IMR-90 (cell line): ENCODE measurements around the gene GAREM1.

ENCODE experiments used
- CHD1 ChIP-seq: IDR thresholded peaks from 2 replicates; pipeline ENCODE4 v1.6.1; 2012; ENCODE audit warnings: low read depth, low read length, improper control_type of control experiment
- MAZ ChIP-seq: IDR thresholded peaks from 2 replicates; pipeline ENCODE4 v1.6.1; 2012; ENCODE audit warnings: low read depth, mild to moderate bottlenecking, low read length, improper control_type of control experiment, moderate library complexity, borderline replicate concordance
- MXI1 ChIP-seq: IDR thresholded peaks from 2 replicates; pipeline ENCODE4 v1.6.1; 2012; ENCODE audit warnings: low read depth, mild to moderate bottlenecking, low read length, moderate library complexity, borderline replicate concordance
- POLR2A ChIP-seq: IDR thresholded peaks from 2 replicates; pipeline ENCODE4 v1.6.1; 2012; ENCODE audit warnings: mild to moderate bottlenecking, low read depth, low read length
- RAD21 ChIP-seq: IDR thresholded peaks from 2 replicates; pipeline ENCODE4 v1.6.1; 2012; ENCODE audit warnings: low read length, improper control_type of control experiment
- RCOR1 ChIP-seq: IDR thresholded peaks from 2 replicates; pipeline ENCODE4 v1.6.1; 2012; ENCODE audit warnings: mild to moderate bottlenecking, low read length, improper control_type of control experiment; ENCODE audit not compliant: insufficient replicate concordance
- RFX5 ChIP-seq: IDR thresholded peaks from 2 replicates; pipeline ENCODE4 v1.8.0; 2012; ENCODE audit warnings: low read depth, mild to moderate bottlenecking, low read length, moderate library complexity
- TF ChIP-seq, protein P1 (sequence below): conservative IDR thresholded peaks from 2 replicates; pipeline ENCODE4 v1.5.1; 2012; ENCODE audit warnings: mild to moderate bottlenecking, low read depth, low read length, improper control_type of control experiment
- TF ChIP-seq, protein P2 (sequence below): fragments of 150-350 bp; IDR thresholded peaks from 2 replicates; pipeline ENCODE4 v1.6.1; 2017; ENCODE audit warnings: mild to moderate bottlenecking, antibody characterized with exemption, low read length, low read depth
- TF ChIP-seq, protein P3 (sequence below): fragments of 150-350 bp; IDR thresholded peaks from 2 replicates; pipeline ENCODE4 v1.6.1; 2016; ENCODE audit warnings: low read depth, mild to moderate bottlenecking, low read length, moderate library complexity, borderline replicate concordance

DNA sequence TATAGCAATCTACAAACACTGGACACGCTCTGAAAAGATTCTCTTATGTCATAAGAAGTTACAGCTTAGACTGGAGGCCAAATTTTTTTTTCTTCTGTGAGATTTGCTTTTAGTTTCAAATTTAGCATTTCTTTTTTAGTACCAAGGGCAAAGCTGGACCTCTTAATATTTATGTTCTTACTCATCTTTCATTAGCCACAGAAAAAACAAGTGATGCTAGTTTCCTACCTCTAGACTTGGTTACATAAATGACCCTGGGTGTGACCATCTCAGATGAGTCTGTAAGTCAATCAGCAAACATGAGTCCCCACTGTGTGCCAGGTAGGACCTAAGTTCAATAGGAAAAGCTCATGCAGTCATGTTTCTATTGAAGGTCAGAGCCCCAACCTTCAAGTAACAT lies 186.4 kb downstream of the GAREM1 start:
- TF ChIP-seq, protein P1, sequence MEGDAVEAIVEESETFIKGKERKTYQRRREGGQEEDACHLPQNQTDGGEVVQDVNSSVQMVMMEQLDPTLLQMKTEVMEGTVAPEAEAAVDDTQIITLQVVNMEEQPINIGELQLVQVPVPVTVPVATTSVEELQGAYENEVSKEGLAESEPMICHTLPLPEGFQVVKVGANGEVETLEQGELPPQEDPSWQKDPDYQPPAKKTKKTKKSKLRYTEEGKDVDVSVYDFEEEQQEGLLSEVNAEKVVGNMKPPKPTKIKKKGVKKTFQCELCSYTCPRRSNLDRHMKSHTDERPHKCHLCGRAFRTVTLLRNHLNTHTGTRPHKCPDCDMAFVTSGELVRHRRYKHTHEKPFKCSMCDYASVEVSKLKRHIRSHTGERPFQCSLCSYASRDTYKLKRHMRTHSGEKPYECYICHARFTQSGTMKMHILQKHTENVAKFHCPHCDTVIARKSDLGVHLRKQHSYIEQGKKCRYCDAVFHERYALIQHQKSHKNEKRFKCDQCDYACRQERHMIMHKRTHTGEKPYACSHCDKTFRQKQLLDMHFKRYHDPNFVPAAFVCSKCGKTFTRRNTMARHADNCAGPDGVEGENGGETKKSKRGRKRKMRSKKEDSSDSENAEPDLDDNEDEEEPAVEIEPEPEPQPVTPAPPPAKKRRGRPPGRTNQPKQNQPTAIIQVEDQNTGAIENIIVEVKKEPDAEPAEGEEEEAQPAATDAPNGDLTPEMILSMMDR = no peak
- no peak for TF ChIP-seq POLR2A
- TF ChIP-seq MAZ = no peak
- TF ChIP-seq RCOR1 = no peak
- no peak for TF ChIP-seq CHD1
- TF ChIP-seq, protein P2, sequence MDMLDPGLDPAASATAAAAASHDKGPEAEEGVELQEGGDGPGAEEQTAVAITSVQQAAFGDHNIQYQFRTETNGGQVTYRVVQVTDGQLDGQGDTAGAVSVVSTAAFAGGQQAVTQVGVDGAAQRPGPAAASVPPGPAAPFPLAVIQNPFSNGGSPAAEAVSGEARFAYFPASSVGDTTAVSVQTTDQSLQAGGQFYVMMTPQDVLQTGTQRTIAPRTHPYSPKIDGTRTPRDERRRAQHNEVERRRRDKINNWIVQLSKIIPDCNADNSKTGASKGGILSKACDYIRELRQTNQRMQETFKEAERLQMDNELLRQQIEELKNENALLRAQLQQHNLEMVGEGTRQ = no peak
- TF ChIP-seq RFX5 = no peak
- no peak for TF ChIP-seq MXI1
- TF ChIP-seq RAD21 = no peak
- TF ChIP-seq, protein P3, sequence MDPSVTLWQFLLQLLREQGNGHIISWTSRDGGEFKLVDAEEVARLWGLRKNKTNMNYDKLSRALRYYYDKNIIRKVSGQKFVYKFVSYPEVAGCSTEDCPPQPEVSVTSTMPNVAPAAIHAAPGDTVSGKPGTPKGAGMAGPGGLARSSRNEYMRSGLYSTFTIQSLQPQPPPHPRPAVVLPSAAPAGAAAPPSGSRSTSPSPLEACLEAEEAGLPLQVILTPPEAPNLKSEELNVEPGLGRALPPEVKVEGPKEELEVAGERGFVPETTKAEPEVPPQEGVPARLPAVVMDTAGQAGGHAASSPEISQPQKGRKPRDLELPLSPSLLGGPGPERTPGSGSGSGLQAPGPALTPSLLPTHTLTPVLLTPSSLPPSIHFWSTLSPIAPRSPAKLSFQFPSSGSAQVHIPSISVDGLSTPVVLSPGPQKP = no peak
